DMS53 treated with DMSO at 0.1 percent for 48 hours (cell line): ENCODE results near the gene ZSWIM4.
A peak's percentile ranks its signal among the peaks of the same experiment; 100 is the strongest.

Experiments
- DNase-seq: peaks from one replicate; lab custom pipeline; 2025; ENCODE audit not compliant: unreplicated experiment; lab: John Stamatoyannopoulos, UW

Gene ZSWIM4

DNA sequence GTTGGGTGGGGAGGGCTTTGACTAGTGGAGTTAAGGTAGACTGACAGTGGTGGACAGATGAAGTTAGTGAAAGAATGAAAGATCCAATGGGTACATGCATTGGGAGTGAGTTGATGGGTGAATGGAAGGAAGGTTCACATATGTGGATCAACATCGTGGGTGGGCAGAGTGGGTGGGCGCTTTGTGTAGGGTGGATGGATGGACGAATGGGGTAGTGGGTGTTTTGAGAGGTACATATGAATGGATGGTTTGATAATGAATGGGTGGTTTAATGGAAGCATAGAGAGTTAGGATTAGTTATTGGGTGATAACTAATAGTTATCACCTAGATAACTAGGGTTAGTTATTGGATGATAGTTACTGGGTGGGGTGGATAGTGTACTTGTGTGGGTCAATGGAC is 11.5 kb downstream of the ZSWIM4 start:
- DNase-seq = no peak

- DNase-seq = no peak
Observed at GRCh38 chr19:13807421-13808021, 12.3 kb downstream of the ZSWIM4 start.

DNA sequence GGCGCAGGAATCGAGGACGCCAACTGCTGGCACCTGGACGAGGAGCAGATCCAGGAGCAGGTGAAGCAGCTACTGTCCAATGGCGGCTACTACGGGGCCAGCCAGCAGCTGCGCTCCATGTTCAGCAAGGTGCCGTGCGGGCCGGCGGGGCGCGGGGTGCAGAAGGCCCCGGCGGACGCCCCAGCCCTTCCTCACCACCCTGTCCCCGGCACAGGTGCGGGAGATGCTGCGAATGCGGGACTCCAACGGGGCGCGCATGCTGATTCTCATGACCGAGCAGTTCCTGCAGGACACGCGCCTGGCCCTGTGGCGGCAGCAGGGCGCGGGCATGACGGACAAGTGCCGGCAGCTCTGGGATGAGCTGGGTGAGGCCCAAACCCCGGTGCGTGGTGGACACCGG is 13.6 kb downstream of the ZSWIM4 start:
- no peak for DNase-seq

DNA sequence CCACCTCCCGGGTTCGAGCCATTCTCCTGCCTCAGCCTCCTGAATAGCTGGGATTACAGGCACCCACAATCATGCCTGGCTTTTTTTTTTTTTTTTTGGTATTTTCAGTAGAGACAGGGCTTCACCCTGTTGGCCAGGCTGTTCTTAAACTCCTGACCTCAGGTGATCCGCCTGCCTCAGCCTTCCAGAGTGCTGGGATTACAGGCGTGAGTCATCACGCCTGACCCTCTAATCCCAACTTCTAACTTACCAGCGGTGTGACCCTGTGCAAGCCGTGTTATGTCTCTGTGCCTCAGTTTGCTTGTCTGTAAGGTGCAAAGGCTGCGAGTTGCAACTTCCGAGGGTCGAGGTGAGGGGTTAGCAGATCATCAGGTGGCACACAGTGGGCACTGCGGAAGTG is 17.3 kb downstream of the ZSWIM4 start:
- no peak for DNase-seq

DNA sequence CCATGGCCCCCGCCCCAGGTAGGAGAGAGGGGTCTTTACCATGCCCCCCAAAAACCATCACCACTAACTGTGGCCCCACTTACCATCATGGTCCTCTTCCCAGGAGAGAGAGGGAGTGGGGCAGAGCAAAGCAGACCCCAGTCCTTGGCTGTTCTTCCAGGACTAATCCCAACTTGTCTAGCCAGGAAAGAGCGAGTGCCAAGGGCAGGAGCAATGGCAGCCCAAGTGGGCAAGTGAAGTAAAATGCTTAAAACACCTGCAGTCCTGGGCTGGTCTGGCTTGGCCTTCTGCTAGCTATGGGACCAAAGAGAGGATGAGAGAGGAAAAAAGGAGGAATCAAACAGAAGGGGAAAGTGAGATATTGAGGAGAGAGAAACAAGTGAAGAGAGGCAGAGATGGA is 17.9 kb downstream of the ZSWIM4 start:
- DNase-seq = no peak

- DNase-seq = no peak
Observed at GRCh38 chr19:13814550-13814949, 19.3 kb downstream of the ZSWIM4 start.

DNA sequence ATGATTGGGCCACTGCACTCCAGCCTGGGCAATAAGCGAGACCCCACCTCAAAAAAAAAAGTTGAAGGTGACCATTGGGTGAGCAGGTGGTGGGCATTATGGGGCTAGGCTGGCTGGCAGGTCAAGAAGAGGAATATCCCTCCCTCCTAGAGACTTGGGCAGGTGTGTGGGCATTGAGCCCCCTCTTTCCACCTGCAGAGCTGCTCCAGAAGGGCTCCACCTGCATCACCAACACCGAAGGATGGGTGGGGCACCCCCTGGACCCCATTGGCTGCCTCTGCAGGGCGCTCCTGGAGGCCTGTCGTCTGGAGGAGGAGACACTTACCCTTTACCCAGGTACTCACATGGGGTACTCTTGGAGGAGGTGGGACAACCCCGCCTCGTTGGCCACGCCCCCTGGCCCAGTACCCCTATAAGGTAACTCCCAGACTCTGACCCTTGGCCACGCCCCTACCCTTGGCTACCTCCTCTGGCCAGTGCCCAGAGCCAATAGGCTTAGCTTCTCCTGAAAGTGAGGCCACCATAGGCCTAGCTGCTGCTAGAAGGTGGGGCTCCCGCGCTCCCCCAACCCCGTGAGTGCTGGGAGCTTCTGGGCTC is 21.9 kb downstream of the ZSWIM4 start:
- peak; percentile 63 for DNase-seq

- DNase-seq = peak; percentile 95
Observed at GRCh38 chr19:13817615-13818371, 22.6 kb downstream of the ZSWIM4 start.

- DNase-seq = no peak
Observed at GRCh38 chr19:13819238-13819637, 24.0 kb downstream of the ZSWIM4 start.

GRCh38 chr19:13821292-13821691 is 26.0 kb downstream of the ZSWIM4 start:
- no peak for DNase-seq

GRCh38 chr19:13823256-13823655 is 28.0 kb downstream of the ZSWIM4 start:
- no peak for DNase-seq

DNA sequence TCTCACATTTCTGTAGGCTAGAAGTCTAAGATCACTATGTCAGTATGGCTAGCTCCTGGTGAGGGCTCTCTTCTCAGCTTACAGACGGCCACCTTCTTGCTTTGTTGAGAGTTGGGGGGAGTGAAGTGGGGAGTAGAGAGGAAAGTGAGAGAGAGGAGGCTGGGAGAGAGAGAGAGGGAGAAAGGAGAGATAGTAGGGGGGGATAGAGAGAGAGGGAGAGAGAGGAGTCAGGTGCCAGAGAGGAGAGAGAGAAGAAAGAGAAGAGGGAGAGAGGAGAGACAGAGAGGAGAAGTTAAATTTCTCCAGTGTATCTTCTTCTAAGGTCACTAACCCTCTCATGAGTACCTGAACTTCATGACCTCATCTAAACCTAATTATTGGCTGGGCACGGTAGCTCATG is 28.7 kb downstream of the ZSWIM4 start:
- DNase-seq = no peak

- DNase-seq = no peak
Observed at GRCh38 chr19:13824703-13825102, 29.5 kb downstream of the ZSWIM4 start.

- DNase-seq = no peak
Observed at GRCh38 chr19:13825489-13826441, 30.5 kb downstream of the ZSWIM4 start.

GRCh38 chr19:13826652-13827235 is 31.5 kb downstream of the ZSWIM4 start:
- no peak for DNase-seq

DNA sequence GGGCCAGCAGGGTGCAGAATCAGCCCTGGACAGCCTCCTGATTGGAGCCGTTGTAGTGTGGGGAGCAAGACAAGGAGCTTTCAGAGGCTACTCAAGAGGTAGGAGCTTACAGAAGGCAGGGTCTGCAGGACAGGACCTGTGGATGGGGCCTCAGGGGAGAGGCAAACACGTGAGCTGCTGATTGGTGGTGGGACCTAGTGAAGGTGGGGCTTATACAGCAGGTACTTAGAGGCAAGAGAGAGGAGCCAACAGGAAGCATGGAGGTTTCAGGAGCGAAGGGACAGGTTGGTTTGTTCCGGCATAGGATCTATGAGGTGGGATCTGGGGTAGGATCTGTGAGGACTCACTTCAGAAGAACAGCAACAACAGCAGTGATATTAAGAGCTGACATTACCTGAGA is 32.4 kb downstream of the ZSWIM4 start:
- no peak for DNase-seq

- no peak for DNase-seq
Observed at GRCh38 chr19:13830114-13830740, 35.0 kb downstream of the ZSWIM4 start.

GRCh38 chr19:13830741-13831536 is 35.7 kb downstream of the ZSWIM4 start:
- no peak for DNase-seq

GRCh38 chr19:13831537-13832467 is 36.6 kb downstream of the ZSWIM4 start:
- no peak for DNase-seq
